CD4-positive, alpha-beta T cell treated with Interleukin-1 beta for 1 hour (primary cell): Measurements from ENCODE around the gene SLC25A38.
A peak's percentile ranks its signal among the peaks of the same experiment; 100 is the strongest.

Experiments
- DNase-seq, 2 donors: peaks; one replicate each; pipeline ENCODE4 v3.0.0-alpha.2; 2020 to 2022

SLC25A38 gene

GRCh38 chr3:39378088-39378487 lies 5.1 kb upstream of the SLC25A38 start:
- DNase-seq = peak; percentile 63 to 75

- no peak for DNase-seq
Observed at GRCh38 chr3:39378957-39379777, 4.0 kb upstream of the SLC25A38 start.

- DNase-seq = no peak
Observed at GRCh38 chr3:39379778-39380155, 3.4 kb upstream of the SLC25A38 start.

- DNase-seq = no peak
Observed at GRCh38 chr3:39381432-39381831, 1.7 kb upstream of the SLC25A38 start.

- DNase-seq = peak; percentile 93 to 94
Observed at GRCh38 chr3:39383881-39384664, 903 bp downstream of the SLC25A38 start.

- no peak for DNase-seq
Observed at GRCh38 chr3:39384665-39385000, 1.5 kb downstream of the SLC25A38 start.

- DNase-seq = no peak
Observed at GRCh38 chr3:39385456-39386090, 2.4 kb downstream of the SLC25A38 start.

- no peak for DNase-seq
Observed at GRCh38 chr3:39386318-39386717, 3.1 kb downstream of the SLC25A38 start.

- no peak for DNase-seq
Observed at GRCh38 chr3:39387411-39387975, 4.3 kb downstream of the SLC25A38 start.

GRCh38 chr3:39388153-39388552 lies 5.0 kb downstream of the SLC25A38 start:
- no peak for DNase-seq

GRCh38 chr3:39388741-39389248 lies 5.6 kb downstream of the SLC25A38 start:
- DNase-seq = peak in 1 of 2 donors; percentile 23

- no peak for DNase-seq
Observed at GRCh38 chr3:39390181-39390580, 7.0 kb downstream of the SLC25A38 start.

- DNase-seq = no peak
Observed at GRCh38 chr3:39396690-39397089, 13.5 kb downstream of the SLC25A38 start.

- DNase-seq = no peak
Observed at GRCh38 chr3:39398700-39399099, 15.5 kb downstream of the SLC25A38 start.

GRCh38 chr3:39401983-39402382 lies 18.8 kb downstream of the SLC25A38 start:
- DNase-seq = no peak

- no peak for DNase-seq
Observed at GRCh38 chr3:39404943-39405686, 21.9 kb downstream of the SLC25A38 start.

GRCh38 chr3:39405687-39406367 lies 22.7 kb downstream of the SLC25A38 start:
- no peak for DNase-seq

GRCh38 chr3:39406368-39407258 lies 23.4 kb downstream of the SLC25A38 start, which contains the start of gene RPSA:
TSS of gene RPSA (plus strand) at chr3:39406720. CDS start at chr3:39407654, 934 bp downstream.
- DNase-seq = peak; percentile 97

- DNase-seq = no peak
Observed at GRCh38 chr3:39407259-39407629, 24.1 kb downstream of the SLC25A38 start.

GRCh38 chr3:39407773-39408492 lies 24.8 kb downstream of the SLC25A38 start:
- DNase-seq = no peak
